Caco-2 (cell line): ENCODE data around the gene C1R. TPM values are rescaled to one million over a fixed set of nuclear protein-coding genes. Genes with fewer than 3 reads are reported as not detected.
"Not testable (repeated sequence)": the region's sequence is repeated elsewhere in the genome, so short reads cannot be mapped to it uniquely, and the experiment has no call there.

Experiments
- BruUV-seq: library from RNA; stranded (reverse); fragments of 400-500 nt; replicated peaks from 2 replicates; lab custom pipeline; 2021; lab: Mats Ljungman, UMichigan
- CTCF ChIA-PET: fragments of 300-600 bp; sonication (Branson Sonifier 250); formaldehyde crosslinking; loops from one replicate; lab custom pipeline; 2022; ENCODE audit warnings: antibody characterized with exemption; lab: Charles Lee
- POLR2A ChIA-PET: fragments of 300-600 bp; sonication (Branson Sonifier 250); formaldehyde crosslinking; loops from one replicate; lab custom pipeline; 2022; ENCODE audit warnings: antibody characterized with exemption; lab: Charles Lee
- DNase-seq, 2 experiments: peaks; one replicate each; pipeline versions ENCODE4 v3.0.0 to v3.0.0-alpha.2; 2020 to 2022
- H3K27me3 ChIP-seq: replicated peaks from 2 replicates; pipeline ENCODE4 v1.6.0; 2011; ENCODE audit warnings: low read length; ENCODE audit not compliant: control insufficient read depth, insufficient read depth
- H3K36me3 ChIP-seq: 2 replicates; pipeline ENCODE4 v1.5.1; 2011; ENCODE audit warnings: low read length; ENCODE audit not compliant: control insufficient read depth, insufficient read depth
- H3K4me1 ChIP-seq: fragments of 250-450 bp; sonication (Bioruptor Pico); 2 replicates; pipeline ENCODE4 v1.5.1; 2020; ENCODE audit warnings: mild to moderate bottlenecking
- H3K4me3 ChIP-seq: 2 replicates; pipeline ENCODE4 v1.5.1; 2011; ENCODE audit warnings: low read depth, mild to moderate bottlenecking, control low read depth, low read length
- H3K9me3 ChIP-seq: fragments of 250-450 bp; sonication (Bioruptor Pico); 2 replicates; pipeline ENCODE4 v1.5.1; 2020; ENCODE audit warnings: mild to moderate bottlenecking, moderate library complexity
- H3K27ac Mint-ChIP-seq: one replicate; pipeline ENCODE4 v1.8.0; 2022; ENCODE audit warnings: mixed read lengths; ENCODE audit not compliant: unreplicated experiment
- H3K27me3 Mint-ChIP-seq: one replicate; pipeline ENCODE4 v1.8.0; 2022; ENCODE audit warnings: mixed read lengths; ENCODE audit not compliant: insufficient read depth, unreplicated experiment
- H3K36me3 Mint-ChIP-seq: one replicate; pipeline ENCODE4 v1.8.0; 2022; ENCODE audit warnings: mild to moderate bottlenecking, mixed read lengths; ENCODE audit not compliant: insufficient read depth, unreplicated experiment
- H3K4me1 Mint-ChIP-seq: one replicate; pipeline ENCODE4 v1.8.0; 2022; ENCODE audit warnings: low read depth, mixed read lengths; ENCODE audit not compliant: unreplicated experiment
- H3K4me3 Mint-ChIP-seq: one replicate; pipeline ENCODE4 v1.8.0; 2022; ENCODE audit warnings: mild to moderate bottlenecking, moderate library complexity, mixed read lengths; ENCODE audit not compliant: unreplicated experiment
- H3K9me3 Mint-ChIP-seq: one replicate; pipeline ENCODE4 v1.8.0; 2022; ENCODE audit warnings: mixed read lengths; ENCODE audit not compliant: unreplicated experiment
- CTCF ChIP-seq, 2 experiments: fragments of 200-600 bp in 1 of 2; IDR thresholded peaks; 1 replicate in 1 of 2; 2 replicates in 1 of 2; pipeline versions ENCODE4 v1.5.1 to v1.8.0; 2011 to 2022; ENCODE audit warnings: antibody characterized with exemption in 1 of 2, control low read depth in 1 of 2, inconsistent platforms in 1 of 2, low read depth in 1 of 2, low read length in 1 of 2, mild to moderate bottlenecking in 1 of 2, moderate library complexity in 1 of 2; ENCODE audit not compliant: insufficient read depth in 1 of 2, severe bottlenecking in 1 of 2, unreplicated experiment in 1 of 2
- intact Hi-C: fragments of 100-400 bp; cut with micrococcal nuclease; formaldehyde crosslinking; loops from one replicate; pipeline ENCODE4 v1.10.0; 2022; ENCODE audit not compliant: unreplicated experiment
- total RNA-seq: library from RNA; stranded (reverse); gene quantifications from 2 replicates; pipeline ENCODE4 v1.2.3, GENCODE V29; 2022

Gene C1R
- total RNA-seq, 1 experiment from 2014 or later: 3.9 TPM

GRCh38 chr12:7039403-7039802 lies 52.8 kb downstream of the C1R start:
- Histone ChIP-seq H3K36me3 (no peaks in the 10 kb centered on the region), H3K4me3 (no peak overlapping the region), H3K27me3 (no peaks in the 10 kb centered on the region), H3K4me1 (no peaks in the 10 kb centered on the region), H3K9me3 (no peaks in the 10 kb centered on the region; the same call in 1 of the 2 replicates)
- peaks cover 11% of the 10 kb centered on the region for H3K9me3 Mint-ChIP-seq
- ChIA-PET CTCF (no interaction called here), POLR2A (no interaction called here)
- no peaks in the 10 kb centered on the region for H3K27me3 Mint-ChIP-seq
- TF ChIP-seq CTCF (IDR thresholded peaks at IDR 0.05; ENCODE audit: insufficient read depth in 1 of 2, low read depth in 1 of 2, low read length in 1 of 2, severe bottlenecking in 1 of 2, unreplicated experiment in 1 of 2): no peak
- intact Hi-C loops: no loop called here
- no peak overlapping the region for H3K4me3 Mint-ChIP-seq
- BruUV-seq: no TSS peak
- no peak for DNase-seq
- peaks cover 7% of the 10 kb centered on the region for H3K4me1 Mint-ChIP-seq
- no peaks in the 10 kb centered on the region for H3K36me3 Mint-ChIP-seq
- H3K27ac Mint-ChIP-seq: no peak overlapping the region

- peaks cover 7% of the 10 kb centered on the region for H3K4me1 Mint-ChIP-seq
- DNase-seq: no peak
- Histone ChIP-seq H3K4me1 (no peaks in the 10 kb centered on the region), H3K4me3 (no peak overlapping the region), H3K36me3 (no peaks in the 10 kb centered on the region), H3K27me3 (no peaks in the 10 kb centered on the region), H3K9me3 (no peaks in the 10 kb centered on the region; the same call in 1 of the 2 replicates)
- CTCF ChIA-PET: no interaction called here
- no peaks in the 10 kb centered on the region for H3K27me3 Mint-ChIP-seq
- no peaks in the 10 kb centered on the region for H3K36me3 Mint-ChIP-seq
- H3K9me3 Mint-ChIP-seq: peaks cover 11% of the 10 kb centered on the region
- no peak overlapping the region for H3K27ac Mint-ChIP-seq
- H3K4me3 Mint-ChIP-seq: no peak overlapping the region
- no peak for TF ChIP-seq CTCF (IDR thresholded peaks at IDR 0.05; ENCODE audit: insufficient read depth in 1 of 2, low read depth in 1 of 2, low read length in 1 of 2, severe bottlenecking in 1 of 2, unreplicated experiment in 1 of 2)
- no TSS peak for BruUV-seq
- intact Hi-C loops: no loop called here
- POLR2A ChIA-PET: no interaction called here
Measured at GRCh38 chr12:7038591-7038990, 53.7 kb downstream of the C1R start.

GRCh38 chr12:7037411-7037810 lies 54.8 kb downstream of the C1R start:
- POLR2A ChIA-PET, H3K4me1 Mint-ChIP-seq, H3K4me3 Mint-ChIP-seq, DNase-seq, H3K27me3 ChIP-seq, H3K27ac Mint-ChIP-seq, H3K36me3 Mint-ChIP-seq, H3K27me3 Mint-ChIP-seq, CTCF ChIA-PET, intact Hi-C loops, H3K4me1 ChIP-seq, BruUV-seq, H3K4me3 ChIP-seq, H3K36me3 ChIP-seq, H3K9me3 ChIP-seq: not testable (repeated sequence)
- peaks cover 16% of the 10 kb centered on the region for H3K9me3 Mint-ChIP-seq

DNA sequence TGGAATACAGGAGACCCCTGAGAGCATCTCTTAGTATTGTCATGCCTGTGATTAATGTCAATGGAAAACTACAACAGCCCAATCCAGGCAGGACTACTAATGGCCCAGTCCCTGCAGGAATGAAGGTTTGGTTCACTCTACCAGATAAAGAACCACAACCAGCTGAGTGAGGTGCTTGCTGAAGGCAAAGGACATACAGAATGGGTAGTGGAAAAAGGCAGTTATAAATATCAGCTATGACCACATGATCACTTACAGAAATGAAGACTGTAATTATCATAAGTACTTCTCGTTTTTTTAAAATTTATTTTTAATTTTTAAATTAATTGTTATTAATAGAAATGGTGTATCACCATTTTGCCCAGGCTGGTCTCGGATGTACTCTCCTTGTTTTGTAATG lies 56.8 kb downstream of the C1R start:
- Histone ChIP-seq H3K36me3 (no peaks in the 10 kb centered on the region; the same call in 1 of the 2 replicates), H3K4me3 (no peak overlapping the region), H3K4me1 (no peaks in the 10 kb centered on the region), H3K9me3 (peaks cover 15% of the 10 kb centered on the region), H3K27me3 (no peaks in the 10 kb centered on the region)
- CTCF ChIA-PET: no interaction called here
- no peak overlapping the region for H3K27ac Mint-ChIP-seq
- BruUV-seq: no TSS peak
- H3K4me1 Mint-ChIP-seq: no peaks in the 10 kb centered on the region
- TF ChIP-seq CTCF (IDR thresholded peaks at IDR 0.05; ENCODE audit: insufficient read depth in 1 of 2, low read depth in 1 of 2, low read length in 1 of 2, severe bottlenecking in 1 of 2, unreplicated experiment in 1 of 2): no peak
- intact Hi-C loops: no loop called here
- H3K9me3 Mint-ChIP-seq: peaks cover 22% of the 10 kb centered on the region
- H3K4me3 Mint-ChIP-seq: no peak overlapping the region
- H3K36me3 Mint-ChIP-seq: no peaks in the 10 kb centered on the region
- POLR2A ChIA-PET: no interaction called here
- peaks cover 3% of the 10 kb centered on the region for H3K27me3 Mint-ChIP-seq
- no peak for DNase-seq
